ENCODE measurements around the gene C20orf141. TPM values are rescaled to one million over a fixed set of nuclear protein-coding genes. Genes with fewer than 3 reads are reported as not detected.

The C20orf141 gene
- total and polyA plus RNA-seq, 2 of the 4 experiments (the other 2 are of a cell fraction), result 0.36 to 0.91 TPM

GRCh38 chr20:2804852-2805688 is 9.7 kb upstream of the C20orf141 start (continued):
- no peak for TF ChIP-seq SMC3 (IDR thresholded peaks at IDR 0.05; ENCODE audit: low read depth, low read length)

- Histone ChIP-seq H3K79me1 (ENCODE audit: low read depth in 1 of 2, low read length in 2 of 2) (no peaks in the 10 kb centered on the region), H3K27ac (ENCODE audit: insufficient read depth, low read length) (no peak overlapping the region), H2AK5ac (ENCODE audit: low read depth, low read length) (no peak overlapping the region), H3K14ac (replicated peaks; ENCODE audit: low read depth, low read length) (no peak overlapping the region), H3K18ac (ENCODE audit: low read depth, low read length) (no peak overlapping the region), H3K4me3 (ENCODE audit: insufficient read depth, low read depth, low read length) (no peak overlapping the region), H3K27me3 (ENCODE audit: control insufficient read depth, insufficient read depth, low read length) (peaks cover 60% of the 10 kb centered on the region), H4K8ac (ENCODE audit: low read depth in 2 of 2, low read length in 2 of 2) (no peak overlapping the region), H2BK120ac (ENCODE audit: low read depth, low read length) (no peak overlapping the region), H3K56ac (ENCODE audit: extremely low read depth, insufficient read depth, low read length) (no peak overlapping the region), H3K4me2 (ENCODE audit: low read depth, low read length) (no peak overlapping the region), H4K20me1 (ENCODE audit: insufficient read depth, low read length) (no peaks in the 10 kb centered on the region), H3K9ac (ENCODE audit: low read depth, low read length) (no peak overlapping the region), H4K5ac (ENCODE audit: low read depth, low read length) (no peak overlapping the region), H2BK20ac (ENCODE audit: low read depth, low read length) (no peak overlapping the region), H3K36me3 (ENCODE audit: control insufficient read depth, insufficient read depth, low read length) (no peaks in the 10 kb centered on the region), H2BK5ac (ENCODE audit: low read depth, low read length, poor library complexity, severe bottlenecking) (no peak overlapping the region), H3K9me1 (ENCODE audit: insufficient read depth, low read length) (peaks cover 3% of the 10 kb centered on the region; the same call in 1 of the 2 replicates), H4K91ac (ENCODE audit: insufficient read depth, low read depth, low read length) (no peak overlapping the region), H3K23ac (ENCODE audit: low read depth, low read length) (no peak overlapping the region), H2AFZ (replicated peaks; ENCODE audit: low read length, poor library complexity) (peak overlapping the region; percentile 65), H3K9me3 (ENCODE audit: control insufficient read depth, insufficient read depth, low read length) (0 out of 2 replicates have a peak, but pooled peaks cover 9% of the 10 kb centered on the region), H2AK9ac (replicated peaks; ENCODE audit: low read depth, low read length, poor library complexity) (no peak overlapping the region), H3K4me1 (ENCODE audit: control insufficient read depth, insufficient read depth, low read length) (0 out of 2 replicates have a peak, but pooled peaks cover 3% of the 10 kb centered on the region), H2BK15ac (ENCODE audit: low read depth, low read length) (no peak overlapping the region), H3K4ac (ENCODE audit: low read depth, low read length) (no peak overlapping the region)
- dilution Hi-C loops (cut with HindIII; ENCODE audit: low sequenced_read_pairs, unreplicated experiment), result no loop called here
- WGBS, 2 experiments (ENCODE audit: extremely low coverage in 2 of 2, insufficient read length in 1 of 2), result 19% methylated on average over 12 of the region's 22 CpGs; no CpG with 5 or more reads in 1 of the 2 experiments
- DNase-seq (peak; percentile 29), ATAC-seq (ENCODE audit: low read depth) (peak; percentile 40; the same call in 1 of the 2 replicates)
- CTCF ChIA-PET, result no interaction called here
- BruUV-seq (replicated peaks), result no TSS peak
- in situ Hi-C loops (cut with MboI; ENCODE audit: low sequenced_read_pairs), result loop anchor here (25.0 kb wide), 1 partner anchor 694 kb away; the partner anchor contains the start of gene STK35
- intact Hi-C loops (cut with micrococcal nuclease), result no loop called here
- POLR2A ChIA-PET (ENCODE audit: unreplicated experiment), result no interaction called here
- TF ChIP-seq MAZ (IDR thresholded peaks at IDR 0.05; ENCODE audit: borderline replicate concordance, low read depth, low read length) (no peak), CTCF (conservative IDR thresholded peaks at IDR 0.05; ENCODE audit: low read depth, low read length) (no peak), MXI1 (IDR thresholded peaks at IDR 0.05; ENCODE audit: borderline replicate concordance, low read depth, low read length) (no peak), SMC3 (IDR thresholded peaks at IDR 0.05; ENCODE audit: low read depth, low read length) (no peak), NFE2L2 (IDR thresholded peaks at IDR 0.05; ENCODE audit: low read depth, low read length) (no peak), ELK1 (IDR thresholded peaks at IDR 0.05; ENCODE audit: borderline replicate concordance, low read depth, low read length) (no peak), FOS (IDR thresholded peaks at IDR 0.05; ENCODE audit: low read depth, low read length) (no peak), CHD1 (IDR thresholded peaks at IDR 0.05; ENCODE audit: low read depth, low read length) (no peak), BHLHE40 (IDR thresholded peaks at IDR 0.05; ENCODE audit: low read depth, low read length) (no peak)
- TF ChIP-seq, protein P1, sequence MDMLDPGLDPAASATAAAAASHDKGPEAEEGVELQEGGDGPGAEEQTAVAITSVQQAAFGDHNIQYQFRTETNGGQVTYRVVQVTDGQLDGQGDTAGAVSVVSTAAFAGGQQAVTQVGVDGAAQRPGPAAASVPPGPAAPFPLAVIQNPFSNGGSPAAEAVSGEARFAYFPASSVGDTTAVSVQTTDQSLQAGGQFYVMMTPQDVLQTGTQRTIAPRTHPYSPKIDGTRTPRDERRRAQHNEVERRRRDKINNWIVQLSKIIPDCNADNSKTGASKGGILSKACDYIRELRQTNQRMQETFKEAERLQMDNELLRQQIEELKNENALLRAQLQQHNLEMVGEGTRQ (IDR thresholded peaks at IDR 0.05; ENCODE audit: low read depth, low read length), result no peak
These were observed 9.0 kb upstream of the C20orf141 start for GRCh38 chr20:2805689-2806350.
